ENCODE data around the gene FAM20C.

The FAM20C gene

GRCh38 chr7:159370-160270, 32.8 kb upstream of the FAM20C start:
- DNase-seq, result no peak

- DNase-seq, result no peak
Measured at GRCh38 chr7:160958-161725, 31.2 kb upstream of the FAM20C start.

- DNase-seq, result no peak
Measured at GRCh38 chr7:162632-163297, 29.6 kb upstream of the FAM20C start.

GRCh38 chr7:163298-163695, 29.1 kb upstream of the FAM20C start:
- DNase-seq, result no peak

GRCh38 chr7:163971-164881, 28.1 kb upstream of the FAM20C start:
- no peak for DNase-seq

GRCh38 chr7:164882-165660, 27.3 kb upstream of the FAM20C start:
- DNase-seq, result no peak

GRCh38 chr7:165661-166337, 26.6 kb upstream of the FAM20C start:
- no peak for DNase-seq

GRCh38 chr7:166338-167060, 25.9 kb upstream of the FAM20C start:
- DNase-seq, result no peak

- no peak for DNase-seq
Measured at GRCh38 chr7:167090-167855, 25.1 kb upstream of the FAM20C start.

- DNase-seq, result no peak
Measured at GRCh38 chr7:167976-168791, 24.2 kb upstream of the FAM20C start.

GRCh38 chr7:169276-170172, 22.8 kb upstream of the FAM20C start:
- no peak for DNase-seq

- DNase-seq, result no peak
Measured at GRCh38 chr7:170551-171363, 21.6 kb upstream of the FAM20C start.

GRCh38 chr7:171364-171904, 20.9 kb upstream of the FAM20C start:
- no peak for DNase-seq

GRCh38 chr7:171912-172515, 20.4 kb upstream of the FAM20C start:
- DNase-seq, result no peak

GRCh38 chr7:173209-173918, 19.0 kb upstream of the FAM20C start:
- no peak for DNase-seq

Data from stimulated activated naive CD4-positive, alpha-beta T cell (primary cell).